A673 (cell line): ENCODE data around the gene ASPG. TPM values are rescaled to one million over a fixed set of nuclear protein-coding genes. Genes with fewer than 3 reads are reported as not detected.

Experiments used
- BruUV-seq: library from RNA; stranded (reverse); fragments of 400-500 nt; replicated peaks from 2 replicates; lab custom pipeline; 2021; lab: Mats Ljungman, UMichigan
- CTCF ChIA-PET: fragments of 300-600 bp; sonication (Branson Sonifier 250); formaldehyde crosslinking; loops from one replicate; lab custom pipeline; 2022; ENCODE audit warnings: antibody characterized with exemption; lab: Charles Lee
- POLR2A ChIA-PET: fragments of 300-600 bp; sonication (Branson Sonifier 250); formaldehyde crosslinking; loops from one replicate; lab custom pipeline; 2022; ENCODE audit warnings: antibody characterized with exemption; ENCODE audit not compliant: low non-redundant PET; lab: Charles Lee
- DNase-seq: peaks from one replicate; pipeline ENCODE4 v3.0.0-alpha.2; 2015; ENCODE audit warnings: low spot score
- H3K27ac ChIP-seq: fragments of 200-600 bp; sonication (generic); 2 replicates; pipeline ENCODE4 v1.5.1; 2016; ENCODE audit warnings: mixed run types, low read depth, mild to moderate bottlenecking, mixed read lengths, antibody characterized with exemption, low read length; ENCODE audit not compliant: poor library complexity, severe bottlenecking
- H3K27me3 ChIP-seq: fragments of 200-600 bp; sonication (generic); replicated peaks from 2 replicates; pipeline ENCODE4 v1.6.1; 2017; ENCODE audit warnings: mixed run types, low read depth, mild to moderate bottlenecking, mixed read lengths, antibody characterized with exemption, low read length; ENCODE audit not compliant: insufficient read depth, poor library complexity
- H3K36me3 ChIP-seq: fragments of 200-600 bp; sonication (generic); 2 replicates; pipeline ENCODE4 v1.6.1; 2016; ENCODE audit warnings: mixed run types, mild to moderate bottlenecking, mixed read lengths, antibody characterized with exemption, low read length; ENCODE audit not compliant: insufficient read depth, poor library complexity, severe bottlenecking
- H3K4me1 ChIP-seq: fragments of 200-600 bp; sonication (generic); 2 replicates; pipeline ENCODE4 v1.6.1; 2017; ENCODE audit warnings: mixed run types, mild to moderate bottlenecking, mixed read lengths, antibody characterized with exemption, low read length; ENCODE audit not compliant: insufficient read depth, poor library complexity, severe bottlenecking
- H3K4me3 ChIP-seq: fragments of 200-600 bp; sonication (generic); 2 replicates; pipeline ENCODE4 v1.5.1; 2016; ENCODE audit warnings: low read depth, mixed run types, mild to moderate bottlenecking, mixed read lengths, low read length; ENCODE audit not compliant: poor library complexity, severe bottlenecking
- H3K9me3 ChIP-seq: fragments of 200-600 bp; sonication (generic); 2 replicates; pipeline ENCODE4 v1.6.1; 2016; ENCODE audit warnings: mixed run types, low read depth, mild to moderate bottlenecking, mixed read lengths, antibody characterized with exemption, low read length; ENCODE audit not compliant: poor library complexity, severe bottlenecking
- EZH2 ChIP-seq: fragments of 200-600 bp; sonication (generic); IDR thresholded peaks from 2 replicates; pipeline ENCODE4 v1.6.1; 2017; ENCODE audit warnings: borderline replicate concordance, low read depth, mild to moderate bottlenecking, mixed read lengths, antibody characterized with exemption, low read length; ENCODE audit not compliant: poor library complexity, severe bottlenecking
- intact Hi-C: fragments of 100-400 bp; cut with micrococcal nuclease; formaldehyde crosslinking; loops from one replicate; pipeline ENCODE4 v1.10.0; 2022; ENCODE audit not compliant: unreplicated experiment
- total RNA-seq: library from RNA; stranded (reverse); gene quantifications from 2 replicates; pipeline ENCODE4 v1.2.3, GENCODE V29; 2021
- TF ChIP-seq, protein P1 (sequence below): fragments of 300-800, 200-600 bp; sonication (generic); conservative IDR thresholded peaks from 2 replicates; pipeline ENCODE4 v1.5.1; 2017; ENCODE audit warnings: low read depth, mild to moderate bottlenecking, antibody characterized with exemption, low read length, moderate library complexity, mixed read lengths

Gene ASPG
- total RNA-seq, 1 experiment from 2014 or later = not detected

- TF ChIP-seq EZH2 = no peak
- TF ChIP-seq, protein P1, sequence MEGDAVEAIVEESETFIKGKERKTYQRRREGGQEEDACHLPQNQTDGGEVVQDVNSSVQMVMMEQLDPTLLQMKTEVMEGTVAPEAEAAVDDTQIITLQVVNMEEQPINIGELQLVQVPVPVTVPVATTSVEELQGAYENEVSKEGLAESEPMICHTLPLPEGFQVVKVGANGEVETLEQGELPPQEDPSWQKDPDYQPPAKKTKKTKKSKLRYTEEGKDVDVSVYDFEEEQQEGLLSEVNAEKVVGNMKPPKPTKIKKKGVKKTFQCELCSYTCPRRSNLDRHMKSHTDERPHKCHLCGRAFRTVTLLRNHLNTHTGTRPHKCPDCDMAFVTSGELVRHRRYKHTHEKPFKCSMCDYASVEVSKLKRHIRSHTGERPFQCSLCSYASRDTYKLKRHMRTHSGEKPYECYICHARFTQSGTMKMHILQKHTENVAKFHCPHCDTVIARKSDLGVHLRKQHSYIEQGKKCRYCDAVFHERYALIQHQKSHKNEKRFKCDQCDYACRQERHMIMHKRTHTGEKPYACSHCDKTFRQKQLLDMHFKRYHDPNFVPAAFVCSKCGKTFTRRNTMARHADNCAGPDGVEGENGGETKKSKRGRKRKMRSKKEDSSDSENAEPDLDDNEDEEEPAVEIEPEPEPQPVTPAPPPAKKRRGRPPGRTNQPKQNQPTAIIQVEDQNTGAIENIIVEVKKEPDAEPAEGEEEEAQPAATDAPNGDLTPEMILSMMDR = no peak
- no TSS peak for BruUV-seq
- DNase-seq = no peak
- Histone ChIP-seq H3K27ac (no peak overlapping the region), H3K27me3 (peaks cover 30% of the 10 kb centered on the region), H3K36me3 (no peaks in the 10 kb centered on the region), H3K4me3 (no peak overlapping the region), H3K4me1 (peaks cover 36% of the 10 kb centered on the region), H3K9me3 (peaks cover 13% of the 10 kb centered on the region)
- POLR2A ChIA-PET = no interaction called here
- CTCF ChIA-PET = no interaction called here
- intact Hi-C loops = loop anchor here (5.0 to 10.0 kb wide), 2 partner anchors 211 to 326 kb away; no protein-coding TSS in a partner anchor
These were observed 48.0 kb downstream of the ASPG start for GRCh38 chr14:104133496-104133895.

GRCh38 chr14:104134061-104134965, 48.8 kb downstream of the ASPG start:
- Histone ChIP-seq H3K4me3 (no peak overlapping the region), H3K9me3 (peaks cover 12% of the 10 kb centered on the region), H3K36me3 (no peaks in the 10 kb centered on the region), H3K27ac (no peak overlapping the region), H3K4me1 (peaks cover 39% of the 10 kb centered on the region), H3K27me3 (peaks cover 30% of the 10 kb centered on the region)
- no TSS peak for BruUV-seq
- ChIA-PET CTCF (no interaction called here), POLR2A (no interaction called here)
- peak; percentile 70 for DNase-seq
- intact Hi-C loops = loop anchor here (5.0 to 10.0 kb wide), 2 partner anchors 210 to 327 kb away; no protein-coding TSS in a partner anchor
- TF ChIP-seq EZH2 = no peak
- TF ChIP-seq, protein P1 = no peak

- ChIA-PET CTCF (no interaction called here), POLR2A (no interaction called here)
- intact Hi-C loops = loop anchor here (5.0 to 10.0 kb wide), 4 partner anchors 209 to 507 kb away; no protein-coding TSS in a partner anchor
- Histone ChIP-seq H3K4me1 (peaks cover 49% of the 10 kb centered on the region), H3K36me3 (no peaks in the 10 kb centered on the region), H3K27me3 (peaks cover 30% of the 10 kb centered on the region), H3K9me3 (peaks cover 2% of the 10 kb centered on the region), H3K4me3 (peak overlapping the region; percentile 23), H3K27ac (no peak overlapping the region)
- BruUV-seq = no TSS peak
- TF ChIP-seq, protein P1 = peak; percentile 47
- peak; percentile 51 for TF ChIP-seq EZH2
- DNase-seq = peak; percentile 63
These were observed 49.8 kb downstream of the ASPG start for GRCh38 chr14:104135121-104135903.
